H1 (cell line): ENCODE data around the gene RHBDD1. TPM values are rescaled to one million over a fixed set of nuclear protein-coding genes. Genes with fewer than 3 reads are reported as not detected.
A peak's percentile ranks its signal among the peaks of the same experiment; 100 is the strongest.

ENCODE experiments used
- CTCF ChIA-PET: fragments of 300-600 bp; sonication (Branson Sonifier 250); formaldehyde crosslinking; loops from one replicate; lab custom pipeline; 2021; ENCODE audit not compliant: partially characterized antibody; lab: Charles Lee
- POLR2A ChIA-PET: fragments of 300-600 bp; sonication (Branson Sonifier 250); formaldehyde crosslinking; loops from one replicate; lab custom pipeline; 2021; ENCODE audit warnings: inconsistent platforms; ENCODE audit not compliant: partially characterized antibody; lab: Charles Lee
- DNase-seq, 2 experiments: peaks; one replicate each; pipeline versions ENCODE4 v3.0.0 to v3.0.0-alpha.2; 2010 to 2022; ENCODE audit warnings: low spot score in 2 of 2, low read depth in 1 of 2, mixed read lengths in 1 of 2
- FAIRE-seq: peaks from 2 replicates; lab custom pipeline; 2011; peaks lifted over from hg19 to GRCh38; lab: Jason Lieb, UNC
- H2AFZ ChIP-seq: 2 replicates; pipeline ENCODE4 v1.8.1; 2012; ENCODE audit warnings: low read length, inconsistent platforms
- H2AK5ac ChIP-seq: 2 replicates; pipeline ENCODE4 v1.6.1; 2013; ENCODE audit warnings: low read depth, low read length
- H2BK120ac ChIP-seq: replicated peaks from 2 replicates; pipeline ENCODE3; 2013; ENCODE audit warnings: low read depth, low read length, inconsistent platforms
- H2BK12ac ChIP-seq: 2 replicates; pipeline ENCODE4 v1.6.1; 2013; ENCODE audit warnings: low read depth, low read length
- H2BK15ac ChIP-seq: 2 replicates; pipeline ENCODE4 v1.6.1; 2013; ENCODE audit warnings: low read length
- H2BK20ac ChIP-seq: 2 replicates; pipeline ENCODE4 v1.6.1; 2013; ENCODE audit warnings: low read length
- H2BK5ac ChIP-seq: 2 replicates; pipeline ENCODE4 v1.6.1; 2013; ENCODE audit warnings: low read depth, low read length
- H3K14ac ChIP-seq: 2 replicates; pipeline ENCODE4 v1.6.1; 2013; ENCODE audit warnings: inconsistent platforms; ENCODE audit not compliant: insufficient read length
- H3K18ac ChIP-seq: 2 replicates; pipeline ENCODE4 v1.6.1; 2013; ENCODE audit warnings: low read length; ENCODE audit errors: extremely low read depth
- H3K23ac ChIP-seq: 2 replicates; pipeline ENCODE4 v1.6.1; 2013; ENCODE audit warnings: inconsistent platforms; ENCODE audit not compliant: insufficient read length
- H3K23me2 ChIP-seq: 2 replicates; pipeline ENCODE4 v1.6.1; 2013; ENCODE audit warnings: low read depth, low read length
- H3K27ac ChIP-seq: 2 replicates; pipeline ENCODE4 v1.6.1; 2011; ENCODE audit warnings: low read depth, low read length, inconsistent platforms
- H3K27me3 ChIP-seq, 4 experiments: replicated peaks in 1 of 4; 1 replicate in 1 of 4; 2 replicates in 3 of 4; pipeline versions ENCODE4 v1.6.1 to v1.8.1; 2011 to 2013; ENCODE audit warnings: low read length in 3 of 4, mild to moderate bottlenecking in 3 of 4, inconsistent platforms in 2 of 4, mixed read lengths in 2 of 4, moderate library complexity in 1 of 4; ENCODE audit not compliant: control insufficient read depth in 3 of 4, insufficient read depth in 3 of 4; ENCODE audit errors: extremely low read depth in 1 of 4
- H3K36me3 ChIP-seq, 4 experiments: 2 replicates each; pipeline versions ENCODE4 v1.6.1 to v1.8.1; 2011 to 2013; ENCODE audit warnings: mild to moderate bottlenecking in 4 of 4, low read length in 3 of 4, moderate library complexity in 2 of 4, control low read depth in 1 of 4, inconsistent platforms in 1 of 4; ENCODE audit not compliant: insufficient read depth in 4 of 4, control insufficient read depth in 2 of 4
- H3K4ac ChIP-seq: replicated peaks from 2 replicates; pipeline ENCODE3; 2013; ENCODE audit warnings: low read length, low read depth, mixed read lengths, inconsistent platforms; ENCODE audit not compliant: insufficient read length
- H3K4me1 ChIP-seq, 4 experiments: replicated peaks in 1 of 4; 1 replicate in 1 of 4; 2 replicates in 3 of 4; pipeline versions ENCODE4 v1.6.1 to v1.8.1; 2011 to 2013; ENCODE audit warnings: low read length in 3 of 4, inconsistent platforms in 2 of 4, mixed read lengths in 1 of 4; ENCODE audit not compliant: insufficient read depth in 4 of 4, control insufficient read depth in 3 of 4
- H3K4me2 ChIP-seq, 2 experiments: 2 replicates each; pipeline versions ENCODE4 v1.6.1 to v1.8.1; 2011 to 2013; ENCODE audit warnings: low read depth in 2 of 2, low read length in 2 of 2, control low read depth in 1 of 2, inconsistent platforms in 1 of 2, mild to moderate bottlenecking in 1 of 2; ENCODE audit not compliant: insufficient read depth in 1 of 2
- H3K4me3 ChIP-seq, 4 experiments: fragments of 200-600, 300-600 bp in 1 of 4; sonication (generic), shearing (Covaris generic), sonication (Bioruptor Twin) in 1 of 4; 2 replicates each; pipeline versions ENCODE4 v1.5.1 to v1.8.1; 2011 to 2016; ENCODE audit warnings: low read length in 4 of 4, low read depth in 3 of 4, control low read depth in 2 of 4, inconsistent platforms in 2 of 4, mild to moderate bottlenecking in 2 of 4, mixed read lengths in 1 of 4, moderate library complexity in 1 of 4; ENCODE audit not compliant: insufficient read depth in 2 of 4; ENCODE audit errors: extremely low read depth in 1 of 4
- H3K56ac ChIP-seq: replicated peaks from 2 replicates; pipeline ENCODE3; 2013; ENCODE audit warnings: low read depth, mild to moderate bottlenecking, mixed read lengths, low read length, inconsistent platforms; ENCODE audit not compliant: insufficient read length
- H3K79me1 ChIP-seq: 2 replicates; pipeline ENCODE4 v1.6.1; 2013; ENCODE audit warnings: low read depth, low read length, control low read depth
- H3K79me2 ChIP-seq, 2 experiments: 2 replicates each; pipeline versions ENCODE4 v1.6.1 to v1.8.1; 2012 to 2013; ENCODE audit warnings: low read length in 2 of 2, mild to moderate bottlenecking in 2 of 2, inconsistent platforms in 1 of 2; ENCODE audit not compliant: insufficient read depth in 2 of 2, control insufficient read depth in 1 of 2
- H3K9ac ChIP-seq, 4 experiments: replicated peaks in 1 of 4; 1 replicate in 1 of 4; 2 replicates in 3 of 4; pipeline versions ENCODE4 v1.6.1 to v1.8.1; 2011 to 2013; ENCODE audit warnings: low read depth in 3 of 4, low read length in 3 of 4, control low read depth in 2 of 4, mild to moderate bottlenecking in 2 of 4, moderate library complexity in 2 of 4, inconsistent platforms in 1 of 4; ENCODE audit errors: extremely low read depth in 1 of 4
- H3K9me3 ChIP-seq, 2 experiments: 2 replicates each; pipeline versions ENCODE4 v1.6.1 to v1.8.1; 2012 to 2013; ENCODE audit warnings: mild to moderate bottlenecking in 2 of 2, moderate library complexity in 2 of 2, control low read depth in 1 of 2, inconsistent platforms in 1 of 2, low read depth in 1 of 2, low read length in 1 of 2, mixed read lengths in 1 of 2; ENCODE audit not compliant: insufficient read depth in 2 of 2
- H4K20me1 ChIP-seq, 2 experiments: replicated peaks in 1 of 2; 2 replicates each; pipeline versions ENCODE3 to v1.8.1; 2011 to 2013; ENCODE audit warnings: inconsistent platforms in 2 of 2, low read length in 2 of 2, mild to moderate bottlenecking in 1 of 2; ENCODE audit not compliant: insufficient read depth in 2 of 2, control insufficient read depth in 1 of 2
- H4K5ac ChIP-seq: 2 replicates; pipeline ENCODE4 v1.6.1; 2013; ENCODE audit warnings: low read length, low read depth, mixed read lengths, inconsistent platforms; ENCODE audit not compliant: insufficient read length
- H4K8ac ChIP-seq: 2 replicates; pipeline ENCODE4 v1.8.0; 2013; ENCODE audit warnings: mild to moderate bottlenecking, moderate library complexity, low read length, inconsistent platforms; ENCODE audit not compliant: insufficient read depth; ENCODE audit errors: extremely low read depth
- H4K91ac ChIP-seq: replicated peaks from 2 replicates; pipeline ENCODE3; 2013; ENCODE audit warnings: low read length, mixed read lengths, inconsistent platforms; ENCODE audit not compliant: insufficient read length
- CHD1 ChIP-seq: IDR thresholded peaks from 2 replicates; pipeline ENCODE4 v1.6.1; 2012; ENCODE audit warnings: low read depth, low read length, improper control_type of control experiment
- EGR1 ChIP-seq: IDR thresholded peaks from 2 replicates; pipeline ENCODE4 v1.6.1; 2011; ENCODE audit warnings: low read depth, low read length, borderline replicate concordance
- GABPA ChIP-seq: IDR thresholded peaks from 2 replicates; pipeline ENCODE4 v1.6.1; 2011; ENCODE audit warnings: mild to moderate bottlenecking, low read length, moderate library complexity, borderline replicate concordance; ENCODE audit not compliant: insufficient read depth
- JUND ChIP-seq: IDR thresholded peaks from 2 replicates; pipeline ENCODE4 v1.6.1; 2011; ENCODE audit warnings: mild to moderate bottlenecking, improper control_type of control experiment, low read length
- KDM1A ChIP-seq: fragments of 200-600, 300-600 bp; sonication (generic); IDR thresholded peaks from 2 replicates; pipeline ENCODE4 v1.7.1; 2016; ENCODE audit warnings: mild to moderate bottlenecking, low read length, borderline replicate concordance
- KDM5A ChIP-seq: fragments of 200-600 bp; IDR thresholded peaks from 2 replicates; pipeline ENCODE4 v1.7.1; 2012; ENCODE audit warnings: mild to moderate bottlenecking, low read length, inconsistent platforms, mixed read lengths
- MAFK ChIP-seq: IDR thresholded peaks from 2 replicates; pipeline ENCODE4 v1.6.1; 2012; ENCODE audit warnings: low read depth, mild to moderate bottlenecking, improper control_type of control experiment, low read length
- PHF8 ChIP-seq: fragments of 200-600 bp; sonication (generic); conservative IDR thresholded peaks from 2 replicates; pipeline ENCODE4 v1.7.1; 2012; ENCODE audit warnings: low read depth, mild to moderate bottlenecking, inconsistent platforms, low read length, moderate library complexity
- RAD21 ChIP-seq, 2 experiments: IDR thresholded peaks in 1 of 2; conservative IDR thresholded peaks in 1 of 2; 2 replicates each; pipeline ENCODE4 v1.6.1; 2011; ENCODE audit warnings: low read depth in 2 of 2, low read length in 2 of 2, improper control_type of control experiment in 1 of 2, inconsistent platforms in 1 of 2, mild to moderate bottlenecking in 1 of 2, moderate library complexity in 1 of 2
- RBBP5 ChIP-seq: IDR thresholded peaks from 2 replicates; pipeline ENCODE4 v1.7.1; 2012; ENCODE audit warnings: low read depth, mild to moderate bottlenecking, inconsistent platforms, low read length, moderate library complexity, borderline replicate concordance
- USF2 ChIP-seq: IDR thresholded peaks from 2 replicates; pipeline ENCODE4 v1.6.1; 2011; ENCODE audit warnings: low read length, improper control_type of control experiment
- YY1 ChIP-seq: IDR thresholded peaks from 2 replicates; pipeline ENCODE4 v1.6.1; 2011; ENCODE audit warnings: low read depth, mild to moderate bottlenecking, low read length
- WGBS, 2 experiments: shearing (Covaris generic) in 1 of 2; methylation state at CpG; one replicate each; pipeline versions ENCODE4 v1.1.6 to v1.1.7; 2013 to 2015; ENCODE audit warnings: low lambda C conversion rate in 2 of 2, mixed read lengths in 2 of 2, inconsistent platforms in 1 of 2, low coverage in 1 of 2, missing lambda C conversion rate in 1 of 2; ENCODE audit not compliant: insufficient replicate concordance in 2 of 2, insufficient coverage in 1 of 2, insufficient read length in 1 of 2; ENCODE audit errors: extremely low coverage in 1 of 2, missing lambda C conversion rate in 1 of 2; 5-methylcytosine and 5-hydroxymethylcytosine counted together
- polyA plus RNA-seq, 7 experiments: library from polyadenylated mRNA; depleted of rRNA in 3 of 7; stranded (reverse) in 5 of 7; unstranded in 2 of 7; fragments of >200 nt in 5 of 7; fragments of 200-250 nt in 2 of 7; gene quantifications; 1 replicate in 5 of 7; 2 replicates in 1 of 7; 4 replicates in 1 of 7; pipeline versions ENCODE4 v1.2.1 to v1.2.3, GENCODE V29; 2011 to 2013; ENCODE audit warnings: missing spikeins in 2 of 7, mixed read lengths in 2 of 7
- total RNA-seq: library from RNA; stranded (reverse); fragmentation: NEBNext Ultra II Directional; extraction: Animal tissue kit (Norgen Biotek cat#: 25700); gene quantifications from 2 replicates; pipeline ENCODE4 v1.2.1, GENCODE V29; 2021

RHBDD1 gene
- total and polyA plus RNA-seq, 2 of the 8 experiments (the other 6 are each of a cell fraction or from before 2014, with no cell fraction given) = 10.5 to 23.1 TPM

- ChIA-PET POLR2A (interaction anchor here (1.6 kb wide), 1 partner anchor 41 kb away, joined by 4 read pairs; the partner anchor contains the start of gene RHBDD1), CTCF (interaction anchor here (1.6 kb wide), 1 partner anchor 142 kb away, joined by 3 read pairs; no protein-coding TSS in a partner anchor)
- Histone ChIP-seq H3K79me2 (peaks cover 0 to 74% of the 10 kb centered on the region in 2 experiments), H3K4me3 (peak overlapping the region in 2 of 4 experiments; percentile 17 to 59; a peak in 4 of 8 replicates), H3K27me3 (no peaks in the 10 kb centered on the region), H4K5ac (no peak overlapping the region), H3K9me3 (peaks cover 0 to 3% of the 10 kb centered on the region in 2 experiments; a peak in 1 of 4 replicates), H2AK5ac (no peak overlapping the region), H3K27ac (no peak overlapping the region), H2BK12ac (no peak overlapping the region), H4K8ac (no peak overlapping the region), H2BK20ac (no peak overlapping the region), H2BK5ac (no peak overlapping the region), H2AFZ (no peak overlapping the region), H3K14ac (no peak overlapping the region), H2BK120ac (no peak overlapping the region), H3K18ac (no peak overlapping the region), H3K56ac (no peak overlapping the region), H4K20me1 (peaks cover 6 to 15% of the 10 kb centered on the region in 2 experiments), H3K9ac (no peak overlapping the region), H3K23ac (no peak overlapping the region), H4K91ac (no peak overlapping the region), H3K23me2 (peaks cover 15% of the 10 kb centered on the region; the same call in 1 of the 2 replicates), H3K36me3 (peaks cover 0 to 30% (median 9%) of the 10 kb centered on the region in 4 experiments; a peak in 4 of 8 replicates), H3K4me1 (peaks cover 10 to 31% (median 22%) of the 10 kb centered on the region in 4 experiments), H3K4me2 (peak overlapping the region; percentile 58 to 95), H2BK15ac (no peak overlapping the region), H3K79me1 (0 out of 2 replicates have a peak, but pooled peaks cover 3% of the 10 kb centered on the region), H3K4ac (no peak overlapping the region)
- 83% methylated on average over 4 of the region's 4 CpGs; no CpG with 5 or more reads in 1 of the 2 experiments for WGBS, 2 experiments
- FAIRE-seq (no peak), DNase-seq (no peak)
- TF ChIP-seq USF2 (no peak), MAFK (no peak), CHD1 (no peak), KDM5A (no peak), EGR1 (no peak), GABPA (no peak), RAD21 (IDR thresholded peaks at IDR 0.05 in 1 of 2, conservative IDR thresholded peaks at IDR 0.05 in 1 of 2; ENCODE audit: low read depth in 2 of 2, low read length in 2 of 2) (no peak), RBBP5 (no peak), JUND (no peak), PHF8 (no peak), KDM1A (no peak), YY1 (no peak)
Measured at GRCh38 chr2:226794196-226794661, 41.6 kb upstream of the RHBDD1 start.
